PC-3 (cell line): ENCODE data around the gene DOC2B. TPM values are rescaled to one million over a fixed set of nuclear protein-coding genes. Genes with fewer than 3 reads are reported as not detected.

Experiments
- ATAC-seq: fragments of 200-7000 bp; cut with Tn5 transposase; 2 replicates; pipeline ENCODE4 v1.9.1; 2020; ENCODE audit warnings: mild to moderate bottlenecking, moderate library complexity
- BruUV-seq: library from RNA; stranded (reverse); fragments of 400-500 nt; replicated peaks from 2 replicates; lab custom pipeline; 2021; lab: Mats Ljungman, UMichigan
- CTCF ChIA-PET: fragments of 300-600 bp; sonication (Branson Sonifier 250); formaldehyde crosslinking; loops from one replicate; lab custom pipeline; 2022; ENCODE audit warnings: antibody characterized with exemption; lab: Charles Lee
- POLR2A ChIA-PET: fragments of 300-600 bp; sonication (Branson Sonifier 250); formaldehyde crosslinking; loops from one replicate; lab custom pipeline; 2022; ENCODE audit warnings: antibody characterized with exemption; ENCODE audit not compliant: unreplicated experiment; lab: Charles Lee
- DNase-seq: peaks from one replicate; pipeline ENCODE4 v3.0.0-alpha.2; 2015
- H2AFZ ChIP-seq: fragments of 300-600 bp; sonication (generic); 2 replicates; pipeline ENCODE4 v1.6.0; 2016; ENCODE audit warnings: antibody characterized with exemption, low read length
- H3F3A ChIP-seq: fragments of 300-600 bp; sonication (generic); one replicate; pipeline ENCODE4 v1.6.0; 2017; ENCODE audit warnings: antibody characterized with exemption, low read length, control low read depth, mild to moderate bottlenecking; ENCODE audit not compliant: unreplicated experiment
- H3K27ac ChIP-seq: fragments of 300-600 bp; sonication (generic); 2 replicates; pipeline ENCODE4 v1.5.1; 2016; ENCODE audit warnings: mild to moderate bottlenecking, low read length
- H3K27me3 ChIP-seq: fragments of 300-600 bp; sonication (generic); 2 replicates; pipeline ENCODE4 v1.6.1; 2016; ENCODE audit warnings: low read length, mixed read lengths
- H3K36me3 ChIP-seq: fragments of 300-600 bp; sonication (generic); 2 replicates; pipeline ENCODE4 v1.6.1; 2016; ENCODE audit warnings: low read depth, mixed run types, low read length, mixed read lengths
- H3K4me1 ChIP-seq: fragments of 300-600 bp; sonication (generic); 2 replicates; pipeline ENCODE4 v1.5.1; 2016; ENCODE audit warnings: low read length; ENCODE audit not compliant: insufficient read depth
- H3K4me2 ChIP-seq: fragments of 300-600 bp; sonication (generic); 2 replicates; pipeline ENCODE4 v1.6.0; 2016; ENCODE audit warnings: low read length
- H3K4me3 ChIP-seq: fragments of 300-600 bp; sonication (generic); 2 replicates; pipeline ENCODE4 v1.5.1; 2016; ENCODE audit warnings: mild to moderate bottlenecking, low read length, mixed read lengths
- H3K79me2 ChIP-seq: fragments of 300-600 bp; sonication (generic); 2 replicates; pipeline ENCODE4 v1.6.1; 2017; ENCODE audit warnings: low read length, mixed read lengths
- H3K9ac ChIP-seq: fragments of 300-600 bp; sonication (generic); 2 replicates; pipeline ENCODE4 v1.6.0; 2016; ENCODE audit warnings: mild to moderate bottlenecking, low read length
- H3K9me2 ChIP-seq: fragments of 300-600 bp; sonication (generic); replicated peaks from 2 replicates; pipeline ENCODE4 v1.6.1; 2016; ENCODE audit warnings: mixed run types, low read length, mixed read lengths
- H3K9me3 ChIP-seq: fragments of 300-600 bp; sonication (generic); 2 replicates; pipeline ENCODE4 v1.6.1; 2016; ENCODE audit warnings: low read length, mixed read lengths
- H4K20me1 ChIP-seq: fragments of 300-600 bp; sonication (generic); 2 replicates; pipeline ENCODE4 v1.6.1; 2016; ENCODE audit warnings: low read length, mixed read lengths
- EZH2 ChIP-seq: fragments of 300-600 bp; sonication (generic); IDR thresholded peaks from one replicate; pipeline ENCODE4 v1.6.1; 2017; ENCODE audit warnings: antibody characterized with exemption, mild to moderate bottlenecking, low read length; ENCODE audit not compliant: unreplicated experiment
- EZH2phosphoT487 ChIP-seq: fragments of 300-600 bp; sonication (generic); IDR thresholded peaks from 2 replicates; pipeline ENCODE4 v1.6.1; 2018; ENCODE audit warnings: mild to moderate bottlenecking, antibody characterized with exemption, low read length, borderline replicate concordance
- intact Hi-C: fragments of 100-400 bp; cut with micrococcal nuclease; formaldehyde crosslinking; loops from 2 replicates; pipeline ENCODE4 v1.9.0; 2023
- total RNA-seq: library from RNA; depleted of rRNA; stranded (reverse); fragments of >200 nt; gene quantifications from 2 replicates; pipeline ENCODE4 v1.2.3, GENCODE V29; 2014
- TF ChIP-seq, protein P1 (sequence below): fragments of 300-600 bp; sonication (generic); conservative IDR thresholded peaks from 2 replicates; pipeline ENCODE4 v1.5.1; 2017; ENCODE audit warnings: antibody characterized with exemption, low read depth, mild to moderate bottlenecking, low read length

The DOC2B gene
- total RNA-seq, 1 experiment from 2014 or later: 0.69 TPM

DNA sequence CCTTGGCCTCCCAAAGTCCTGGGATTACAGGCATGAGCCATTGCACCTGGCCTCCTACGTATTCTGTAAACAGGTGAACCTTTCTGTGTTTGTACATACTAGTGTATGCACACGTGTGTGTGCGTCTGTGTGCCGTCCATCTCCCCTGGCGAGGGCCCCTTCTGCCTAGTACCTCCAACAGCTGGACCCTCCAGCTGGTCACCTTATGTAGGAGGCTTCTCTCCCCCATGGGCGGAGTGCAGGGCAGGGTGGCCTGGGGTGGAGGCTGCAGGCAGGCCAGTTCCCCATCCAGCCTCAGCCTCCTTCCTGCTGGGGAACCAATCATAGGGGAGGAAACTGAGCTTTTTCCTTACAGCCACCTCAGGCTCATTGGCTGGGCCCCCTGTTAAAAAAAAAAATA lies 24.4 kb upstream of the DOC2B start:
- DNase-seq (no peak), ATAC-seq (no peak)
- POLR2A ChIA-PET: no interaction called here
- Histone ChIP-seq H3K4me3 (no peak overlapping the region), H3K9ac (no peak overlapping the region), H3K79me2 (no peaks in the 10 kb centered on the region), H3K4me1 (no peaks in the 10 kb centered on the region), H3K9me2 (no peaks in the 10 kb centered on the region), H3K36me3 (no peaks in the 10 kb centered on the region), H3F3A (no peaks in the 10 kb centered on the region), H3K27ac (no peak overlapping the region), H2AFZ (no peak overlapping the region), H3K27me3 (no peaks in the 10 kb centered on the region), H3K4me2 (no peak overlapping the region), H3K9me3 (no peaks in the 10 kb centered on the region), H4K20me1 (no peaks in the 10 kb centered on the region)
- no TSS peak for BruUV-seq
- no peak for TF ChIP-seq EZH2
- no peak for TF ChIP-seq EZH2phosphoT487
- TF ChIP-seq, protein P1, sequence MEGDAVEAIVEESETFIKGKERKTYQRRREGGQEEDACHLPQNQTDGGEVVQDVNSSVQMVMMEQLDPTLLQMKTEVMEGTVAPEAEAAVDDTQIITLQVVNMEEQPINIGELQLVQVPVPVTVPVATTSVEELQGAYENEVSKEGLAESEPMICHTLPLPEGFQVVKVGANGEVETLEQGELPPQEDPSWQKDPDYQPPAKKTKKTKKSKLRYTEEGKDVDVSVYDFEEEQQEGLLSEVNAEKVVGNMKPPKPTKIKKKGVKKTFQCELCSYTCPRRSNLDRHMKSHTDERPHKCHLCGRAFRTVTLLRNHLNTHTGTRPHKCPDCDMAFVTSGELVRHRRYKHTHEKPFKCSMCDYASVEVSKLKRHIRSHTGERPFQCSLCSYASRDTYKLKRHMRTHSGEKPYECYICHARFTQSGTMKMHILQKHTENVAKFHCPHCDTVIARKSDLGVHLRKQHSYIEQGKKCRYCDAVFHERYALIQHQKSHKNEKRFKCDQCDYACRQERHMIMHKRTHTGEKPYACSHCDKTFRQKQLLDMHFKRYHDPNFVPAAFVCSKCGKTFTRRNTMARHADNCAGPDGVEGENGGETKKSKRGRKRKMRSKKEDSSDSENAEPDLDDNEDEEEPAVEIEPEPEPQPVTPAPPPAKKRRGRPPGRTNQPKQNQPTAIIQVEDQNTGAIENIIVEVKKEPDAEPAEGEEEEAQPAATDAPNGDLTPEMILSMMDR: no peak
- CTCF ChIA-PET: no interaction called here
- intact Hi-C loops: no loop called here

DNA sequence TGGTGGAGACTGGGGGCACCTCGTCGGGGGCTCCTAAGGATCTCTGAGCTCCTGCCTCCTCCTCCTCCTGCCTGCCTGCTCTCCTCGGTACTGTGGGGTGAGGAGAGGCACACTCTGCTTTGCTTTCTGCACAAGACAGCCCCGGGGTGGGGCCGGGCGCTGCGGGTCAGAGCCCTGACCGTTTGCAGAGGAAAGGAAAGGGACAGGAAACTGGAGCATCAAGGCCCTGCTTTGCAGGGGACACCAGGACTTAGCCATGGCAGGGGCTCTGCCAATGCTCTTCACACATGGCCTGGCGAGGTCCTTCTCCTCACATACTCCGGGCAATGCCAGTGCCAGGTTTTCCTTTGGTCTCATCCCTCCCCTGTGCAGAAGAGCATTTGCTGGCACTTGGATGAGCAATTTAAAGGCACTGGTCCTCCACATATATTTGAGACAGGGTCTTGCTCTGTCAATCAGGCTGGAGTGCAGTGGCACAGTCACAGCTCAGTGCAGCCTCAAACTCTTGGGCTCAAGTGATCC lies 23.8 kb upstream of the DOC2B start:
- Histone ChIP-seq H2AFZ (no peak overlapping the region), H3K79me2 (no peaks in the 10 kb centered on the region), H3K9ac (no peak overlapping the region), H3K27ac (no peak overlapping the region), H4K20me1 (no peaks in the 10 kb centered on the region), H3K9me3 (no peaks in the 10 kb centered on the region), H3K4me3 (no peak overlapping the region), H3F3A (no peaks in the 10 kb centered on the region), H3K36me3 (no peaks in the 10 kb centered on the region), H3K4me2 (no peak overlapping the region), H3K9me2 (no peaks in the 10 kb centered on the region), H3K4me1 (no peaks in the 10 kb centered on the region), H3K27me3 (no peaks in the 10 kb centered on the region)
- DNase-seq (no peak), ATAC-seq (no peak)
- ChIA-PET POLR2A (no interaction called here), CTCF (no interaction called here)
- no TSS peak for BruUV-seq
- no peak for TF ChIP-seq EZH2phosphoT487
- intact Hi-C loops: no loop called here

DNA sequence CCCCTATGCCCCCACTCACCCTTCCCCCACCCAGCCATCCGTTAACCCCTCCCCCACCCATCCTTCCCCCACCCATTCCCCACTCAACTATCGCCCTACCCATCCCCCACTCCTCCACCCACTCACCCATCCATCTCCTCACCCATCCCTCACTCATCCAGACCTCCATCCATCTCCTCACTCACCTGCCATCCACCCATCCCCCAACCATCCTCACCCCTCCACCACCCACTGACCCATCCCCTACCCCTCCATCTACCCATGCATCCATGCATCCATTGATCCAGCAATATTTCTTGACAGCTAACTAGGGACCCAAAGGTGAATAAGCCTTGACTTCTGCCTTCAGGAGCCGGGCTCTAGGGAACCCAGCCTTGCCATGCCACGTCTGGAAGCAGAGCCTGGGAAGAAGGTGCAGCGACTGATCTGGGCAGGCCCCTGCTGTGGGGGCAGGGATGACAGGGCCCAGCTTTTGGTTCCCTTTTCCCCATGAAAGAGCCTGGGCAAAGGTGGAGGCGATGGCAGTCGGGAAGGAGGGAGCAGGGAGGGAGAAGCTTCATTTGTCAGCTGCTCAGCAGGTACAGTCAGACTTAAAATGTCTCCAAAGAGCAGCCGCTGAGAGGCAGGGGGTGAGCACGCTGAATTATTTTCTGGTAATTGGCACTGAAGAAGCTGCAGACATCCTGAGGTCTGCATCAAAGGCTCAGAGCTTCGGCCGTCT lies 23.1 kb upstream of the DOC2B start:
- ChIA-PET CTCF (interaction anchor here (0.6 kb wide), 1 partner anchor 181 kb away, joined by 9 read pairs; no protein-coding TSS in a partner anchor), POLR2A (no interaction called here)
- TF ChIP-seq EZH2 (no peak), EZH2phosphoT487 (no peak)
- TF ChIP-seq, protein P1: no peak
- H3K4me3 ChIP-seq: no peak overlapping the region
- no peaks in the 10 kb centered on the region for H3K9me3 ChIP-seq
- H3K9me2 ChIP-seq: no peaks in the 10 kb centered on the region
- no peak overlapping the region for H3K4me2 ChIP-seq
- H4K20me1 ChIP-seq: no peaks in the 10 kb centered on the region
- BruUV-seq: no TSS peak
- H3K27ac ChIP-seq: no peak overlapping the region
- H3K79me2 ChIP-seq: no peaks in the 10 kb centered on the region
- H3K27me3 ChIP-seq: no peaks in the 10 kb centered on the region
- no peaks in the 10 kb centered on the region for H3K4me1 ChIP-seq
- no peaks in the 10 kb centered on the region for H3K36me3 ChIP-seq
- no peak overlapping the region for H3K9ac ChIP-seq
- DNase-seq (no peak), ATAC-seq (no peak)
- no peak overlapping the region for H2AFZ ChIP-seq
- intact Hi-C loops: no loop called here
- H3F3A ChIP-seq: no peaks in the 10 kb centered on the region
